ENCODE results near the gene NOL4L. TPM values are rescaled to one million over a fixed set of nuclear protein-coding genes. Genes with fewer than 3 reads are reported as not detected.

NOL4L gene
- total and polyA plus RNA-seq, 2 experiments from 2014 or later, result 38.8 to 39.2 TPM

GRCh38 chr20:32577023-32577422, 8.1 kb downstream of the NOL4L start:
- Histone ChIP-seq H3K27me3 (ENCODE audit: insufficient read depth) (peaks cover 3% of the 10 kb centered on the region), H3K9me2 (ENCODE audit: insufficient read depth) (no peaks in the 10 kb centered on the region), H3F3A (replicated peaks; ENCODE audit: low read depth) (peaks cover 25% of the 10 kb centered on the region), H3K36me3 (ENCODE audit: insufficient read depth) (no peaks in the 10 kb centered on the region; the same call in 1 of the 2 replicates), H4K20me1 (replicated peaks; ENCODE audit: insufficient read depth) (no peaks in the 10 kb centered on the region), H3K27ac (ENCODE audit: low read depth) (no peak overlapping the region), H3K79me2 (replicated peaks; ENCODE audit: insufficient read depth) (no peaks in the 10 kb centered on the region; the same call in 1 of the 2 replicates), H3K4me1 (ENCODE audit: insufficient read depth) (peaks cover 32% of the 10 kb centered on the region), H3K4me2 (no peak overlapping the region), H3K4me3 (no peak overlapping the region), H2AFZ (no peak overlapping the region)
- no peaks in the 10 kb centered on the region for H3K9me3 Mint-ChIP-seq
- no peak for ATAC-seq
- DNase-seq (ENCODE audit: low spot score), result peak; percentile 50
- H3K4me1 Mint-ChIP-seq, result peaks cover 15% of the 10 kb centered on the region
- no peaks in the 10 kb centered on the region for H3K36me3 Mint-ChIP-seq (ENCODE audit: low read depth)
- H3K4me3 Mint-ChIP-seq, result no peak overlapping the region
- TF ChIP-seq CTCF (conservative IDR thresholded peaks at IDR 0.05; ENCODE audit: low read depth in 2 of 2), result 0 out of 4 replicates have a peak, but pooled peaks have one; percentile 8 to 17
- no peak for TF ChIP-seq STAT1 (IDR thresholded peaks at IDR 0.05; ENCODE audit: unreplicated experiment)
- H3K27ac Mint-ChIP-seq, result no peak overlapping the region
- peaks cover 9% of the 10 kb centered on the region for H3K27me3 Mint-ChIP-seq (ENCODE audit: insufficient read depth, low read depth, poor library complexity)

GRCh38 chr20:32576560-32576959, 8.6 kb downstream of the NOL4L start:
- Histone ChIP-seq H3K27me3 (ENCODE audit: insufficient read depth) (no peaks in the 10 kb centered on the region), H3K4me1 (ENCODE audit: insufficient read depth) (peaks cover 27% of the 10 kb centered on the region), H3K79me2 (replicated peaks; ENCODE audit: insufficient read depth) (no peaks in the 10 kb centered on the region; the same call in 1 of the 2 replicates), H3K4me3 (no peak overlapping the region), H4K20me1 (replicated peaks; ENCODE audit: insufficient read depth) (no peaks in the 10 kb centered on the region), H3K9me2 (ENCODE audit: insufficient read depth) (no peaks in the 10 kb centered on the region), H3F3A (replicated peaks; ENCODE audit: low read depth) (0 out of 2 replicates have a peak, but pooled peaks cover 22% of the 10 kb centered on the region), H3K4me2 (no peak overlapping the region), H3K36me3 (ENCODE audit: insufficient read depth) (no peaks in the 10 kb centered on the region; the same call in 1 of the 2 replicates), H3K27ac (ENCODE audit: low read depth) (no peak overlapping the region), H2AFZ (no peak overlapping the region)
- Mint-ChIP-seq H3K4me1 (peaks cover 14% of the 10 kb centered on the region), H3K27me3 (ENCODE audit: insufficient read depth, low read depth, poor library complexity) (peaks cover 7% of the 10 kb centered on the region), H3K4me3 (no peak overlapping the region), H3K27ac (no peak overlapping the region), H3K9me3 (no peaks in the 10 kb centered on the region), H3K36me3 (ENCODE audit: low read depth) (no peaks in the 10 kb centered on the region)
- DNase-seq (ENCODE audit: low spot score) (no peak), ATAC-seq (no peak)
- TF ChIP-seq ETS1 (IDR thresholded peaks at IDR 0.05), result no peak

GRCh38 chr20:32575805-32576204, 9.3 kb downstream of the NOL4L start:
- H3K36me3 Mint-ChIP-seq (ENCODE audit: low read depth), result no peaks in the 10 kb centered on the region
- H3K27me3 ChIP-seq (ENCODE audit: insufficient read depth), result no peaks in the 10 kb centered on the region
- H3K9me3 Mint-ChIP-seq, result no peaks in the 10 kb centered on the region
- H3K4me3 Mint-ChIP-seq, result no peak overlapping the region
- no peaks in the 10 kb centered on the region for H3K9me2 ChIP-seq (ENCODE audit: insufficient read depth)
- peaks cover 24% of the 10 kb centered on the region for H3K4me1 ChIP-seq (ENCODE audit: insufficient read depth)
- H3K4me1 Mint-ChIP-seq, result peaks cover 10% of the 10 kb centered on the region
- peaks cover 7% of the 10 kb centered on the region for H3K27me3 Mint-ChIP-seq (ENCODE audit: insufficient read depth, low read depth, poor library complexity)
- H3K27ac Mint-ChIP-seq, result no peak overlapping the region
- no peak for DNase-seq (ENCODE audit: low spot score)
- H4K20me1 ChIP-seq (replicated peaks; ENCODE audit: insufficient read depth), result no peaks in the 10 kb centered on the region
- no peak overlapping the region for H3K4me2 ChIP-seq
- no peak overlapping the region for H3K27ac ChIP-seq (ENCODE audit: low read depth)
- no peak overlapping the region for H3K4me3 ChIP-seq
- no peaks in the 10 kb centered on the region; the same call in 1 of the 2 replicates for H3K79me2 ChIP-seq (replicated peaks; ENCODE audit: insufficient read depth)
- H2AFZ ChIP-seq, result no peak overlapping the region
- no peaks in the 10 kb centered on the region; the same call in 1 of the 2 replicates for H3K36me3 ChIP-seq (ENCODE audit: insufficient read depth)
- ATAC-seq, result no peak
- H3F3A ChIP-seq (replicated peaks; ENCODE audit: low read depth), result 0 out of 2 replicates have a peak, but pooled peaks cover 27% of the 10 kb centered on the region
- TF ChIP-seq ZNF331 (CRISPR knock-in tag; IDR thresholded peaks at IDR 0.05; ENCODE audit: low read depth) (no peak), ZNF462 (CRISPR knock-in tag; IDR thresholded peaks at IDR 0.05) (no peak)

Data from GM23338 (cell line).